Peyer's patch (tissue), 4 donors: ENCODE measurements around the gene ZC3H7A. TPM values are rescaled to one million over a fixed set of nuclear protein-coding genes. Genes with fewer than 3 reads are reported as not detected.

Source experiments
- DNase-seq, 3 donors: peaks; one replicate each; pipeline ENCODE4 v3.0.0-alpha.2; 2017 to 2019
- H3K27ac ChIP-seq, 4 donors: fragments of 200-600 bp; sonication (generic); one replicate each; pipeline ENCODE4 v1.5.1; 2016 to 2019
- H3K27me3 ChIP-seq, 2 donors: fragments of 200-600 bp; sonication (generic); one replicate each; pipeline ENCODE4 v1.5.1; 2019
- H3K36me3 ChIP-seq, 3 donors: fragments of 200-600 bp; sonication (generic); one replicate each; pipeline ENCODE4 v1.5.1; 2016 to 2019
- H3K4me1 ChIP-seq, 4 donors: fragments of 200-600 bp; sonication (generic); one replicate each; pipeline ENCODE4 v1.5.1; 2016 to 2019
- H3K4me3 ChIP-seq, 4 donors: fragments of 200-600 bp; sonication (generic); 1 replicate in 3 of 4; 2 replicates in 1 of 4; pipeline ENCODE4 v1.5.1; 2016 to 2019; ENCODE audit warnings: mild to moderate bottlenecking in 1 of 4
- H3K9me3 ChIP-seq, 4 donors: fragments of 200-600 bp; sonication (generic); one replicate each; pipeline ENCODE4 v1.5.1; 2016 to 2019; ENCODE audit warnings: mild to moderate bottlenecking in 1 of 4
- POLR2A ChIP-seq, 2 donors: fragments of 450-650 bp; IDR thresholded peaks; one replicate each; pipeline ENCODE4 v1.5.1; 2017; ENCODE audit warnings: antibody characterized with exemption in 2 of 2, mild to moderate bottlenecking in 2 of 2, moderate library complexity in 2 of 2
- small RNA-seq, 2 donors: library from RNA; depleted of rRNA; stranded (forward); fragments of <200 nt; gene quantifications; one replicate each; pipeline ENCODE3, GENCODE V24; 2016
- total RNA-seq, 4 donors: library from RNA; depleted of rRNA; stranded (reverse); fragments of >200 nt; gene quantifications; one replicate each; pipeline ENCODE4 v1.1.0, GENCODE V29; 2016
- TF ChIP-seq, protein P1 (sequence below), 6 experiments: fragments of 450-650 bp in 4 of 6; fragments of 200-600 bp in 2 of 6; sonication (generic) in 1 of 6; IDR thresholded peaks; one replicate each; pipeline ENCODE4 v1.5.1; 2017 to 2019; ENCODE audit warnings: antibody characterized with exemption in 6 of 6, mild to moderate bottlenecking in 3 of 6, moderate library complexity in 1 of 6

Gene ZC3H7A
- total RNA-seq, 4 donors from 2014 or later, result 54.9 to 122 (median 72.5) TPM

DNA sequence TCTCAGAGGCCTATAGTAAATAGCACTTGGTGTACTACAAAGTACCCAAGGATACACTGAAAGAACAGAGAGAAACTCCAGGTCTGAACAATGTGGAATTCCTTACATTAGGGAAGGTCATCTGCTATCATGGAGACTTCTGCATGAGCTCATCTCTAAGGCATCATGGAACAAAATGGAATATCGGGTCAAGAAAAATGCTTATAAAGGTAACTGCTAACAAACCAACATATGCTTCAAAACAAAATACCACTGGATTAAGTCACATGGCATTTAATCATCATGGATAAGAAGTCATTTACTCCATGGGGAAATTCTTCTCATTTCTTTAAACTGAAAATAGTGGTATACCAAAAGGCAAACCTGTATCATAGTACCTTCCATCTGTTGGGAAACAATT, 88.6 kb downstream of the ZC3H7A start:
- H3K4me1 ChIP-seq, result no peaks in the 10 kb centered on the region
- no peaks in the 10 kb centered on the region for H3K9me3 ChIP-seq
- no peaks in the 10 kb centered on the region for H3K27me3 ChIP-seq
- DNase-seq, result no peak
- H3K27ac ChIP-seq, result no peak overlapping the region
- TF ChIP-seq, protein P1, sequence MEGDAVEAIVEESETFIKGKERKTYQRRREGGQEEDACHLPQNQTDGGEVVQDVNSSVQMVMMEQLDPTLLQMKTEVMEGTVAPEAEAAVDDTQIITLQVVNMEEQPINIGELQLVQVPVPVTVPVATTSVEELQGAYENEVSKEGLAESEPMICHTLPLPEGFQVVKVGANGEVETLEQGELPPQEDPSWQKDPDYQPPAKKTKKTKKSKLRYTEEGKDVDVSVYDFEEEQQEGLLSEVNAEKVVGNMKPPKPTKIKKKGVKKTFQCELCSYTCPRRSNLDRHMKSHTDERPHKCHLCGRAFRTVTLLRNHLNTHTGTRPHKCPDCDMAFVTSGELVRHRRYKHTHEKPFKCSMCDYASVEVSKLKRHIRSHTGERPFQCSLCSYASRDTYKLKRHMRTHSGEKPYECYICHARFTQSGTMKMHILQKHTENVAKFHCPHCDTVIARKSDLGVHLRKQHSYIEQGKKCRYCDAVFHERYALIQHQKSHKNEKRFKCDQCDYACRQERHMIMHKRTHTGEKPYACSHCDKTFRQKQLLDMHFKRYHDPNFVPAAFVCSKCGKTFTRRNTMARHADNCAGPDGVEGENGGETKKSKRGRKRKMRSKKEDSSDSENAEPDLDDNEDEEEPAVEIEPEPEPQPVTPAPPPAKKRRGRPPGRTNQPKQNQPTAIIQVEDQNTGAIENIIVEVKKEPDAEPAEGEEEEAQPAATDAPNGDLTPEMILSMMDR (IDR thresholded peaks at IDR 0.05), result no peak
- no peak for TF ChIP-seq POLR2A (IDR thresholded peaks at IDR 0.05)
- no peak overlapping the region for H3K4me3 ChIP-seq
- H3K36me3 ChIP-seq, result peaks cover 0 to 60% (median 0%) of the 10 kb centered on the region in 3 donors

DNA sequence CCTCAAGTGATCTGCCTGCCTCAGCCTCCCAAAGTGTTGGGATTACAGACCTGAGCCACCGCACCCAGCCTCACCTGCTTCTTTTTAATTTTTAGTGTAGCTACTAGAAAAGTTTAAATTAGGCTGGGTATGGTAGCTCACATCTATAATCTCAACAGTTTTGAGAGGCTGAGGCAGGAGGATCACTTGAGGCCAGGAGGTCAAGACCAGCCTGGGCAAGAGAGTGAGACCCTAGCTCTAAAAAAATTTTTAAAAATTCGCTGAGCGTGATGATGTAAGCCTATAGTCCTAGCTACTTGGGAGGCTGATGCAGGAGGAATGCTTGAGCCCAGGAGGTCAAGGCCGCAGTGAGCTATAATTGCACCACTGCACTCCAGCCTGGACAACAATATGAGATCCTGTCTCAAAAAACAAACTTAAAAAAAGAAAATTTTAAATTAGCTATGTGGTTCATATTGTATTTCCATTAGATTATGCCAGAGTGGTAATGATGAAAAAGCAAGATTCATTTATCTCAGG, 89.3 kb downstream of the ZC3H7A start:
- no peaks in the 10 kb centered on the region for H3K4me1 ChIP-seq

DNA sequence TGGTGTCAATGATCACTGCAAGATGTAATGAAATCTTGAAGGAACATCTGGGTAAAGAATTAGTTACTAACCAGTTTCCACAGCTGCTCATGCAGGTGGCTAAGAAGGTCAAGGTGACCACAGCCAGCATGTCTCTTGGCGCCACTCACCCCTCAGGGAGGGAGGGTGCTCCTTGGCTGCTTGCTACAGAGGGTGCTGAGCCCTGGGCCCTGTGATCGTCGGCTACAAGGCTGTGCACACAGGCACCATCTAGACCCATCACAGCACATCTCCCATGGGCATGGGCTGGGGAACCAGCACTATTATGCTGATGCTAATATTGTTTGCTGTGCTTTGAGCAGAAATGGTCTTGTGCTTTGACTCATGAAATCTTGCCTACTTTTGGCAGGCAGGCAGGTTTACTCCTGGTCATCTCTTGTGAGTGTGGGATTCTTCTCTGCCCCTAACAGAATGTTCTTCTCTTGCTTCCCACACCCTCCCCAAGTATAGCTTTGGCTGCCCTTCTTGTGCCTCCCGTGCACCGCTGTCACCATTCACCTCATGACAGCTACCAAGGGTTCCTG, 90.8 kb downstream of the ZC3H7A start:
- Histone ChIP-seq H3K4me1 (no peaks in the 10 kb centered on the region), H3K4me3 (no peak overlapping the region), H3K9me3 (no peaks in the 10 kb centered on the region), H3K27me3 (no peaks in the 10 kb centered on the region), H3K27ac (no peak overlapping the region), H3K36me3 (peaks cover 0 to 47% (median 0%) of the 10 kb centered on the region in 3 donors)
- TF ChIP-seq, protein P1 (IDR thresholded peaks at IDR 0.05), result no peak
- no peak for TF ChIP-seq POLR2A (IDR thresholded peaks at IDR 0.05)
- no peak for DNase-seq

More for the DNA sequence above, 89.3 kb downstream of the ZC3H7A start:
- no peak for DNase-seq
- no peaks in the 10 kb centered on the region for H3K9me3 ChIP-seq
- no peaks in the 10 kb centered on the region for H3K27me3 ChIP-seq
- no peak overlapping the region for H3K27ac ChIP-seq
- H3K4me3 ChIP-seq, result no peak overlapping the region
- no peak for TF ChIP-seq POLR2A (IDR thresholded peaks at IDR 0.05)
- TF ChIP-seq, protein P1 (IDR thresholded peaks at IDR 0.05), result no peak
- peaks cover 0 to 53% (median 0%) of the 10 kb centered on the region in 3 donors for H3K36me3 ChIP-seq

DNA sequence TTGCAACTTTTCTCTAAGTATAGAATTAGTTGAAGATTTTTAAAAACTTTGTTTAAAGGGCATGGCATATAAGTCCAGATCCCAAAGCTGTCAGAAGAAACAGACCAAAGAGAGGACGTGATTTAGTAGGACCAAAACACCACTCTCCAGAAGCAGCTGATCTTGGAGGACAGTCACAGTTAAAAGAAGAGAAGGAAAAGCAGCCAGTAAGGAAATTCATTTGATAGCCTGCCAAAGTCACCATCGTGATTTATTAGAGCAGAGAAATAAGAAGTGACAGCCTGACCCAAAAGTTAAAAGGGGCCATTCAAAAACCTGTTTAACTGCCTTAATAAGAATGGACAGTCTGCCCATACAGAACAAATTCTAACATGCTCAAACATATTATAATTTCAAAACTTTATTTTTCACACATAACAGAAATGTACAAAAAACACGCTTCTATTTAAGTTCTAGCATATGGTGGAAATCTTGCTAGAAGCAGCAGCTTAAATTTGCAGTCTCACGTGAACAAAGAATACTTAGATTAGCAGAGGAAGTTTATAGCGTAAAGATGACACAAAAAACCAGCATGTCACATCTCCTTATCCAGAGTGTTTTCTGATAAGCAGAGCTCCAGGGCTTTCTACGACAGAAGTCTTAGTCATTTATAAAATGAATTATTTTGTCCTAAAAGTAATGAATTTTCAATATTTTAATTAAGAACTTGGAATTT, 91.6 kb downstream of the ZC3H7A start:
- Histone ChIP-seq H3K36me3 (peaks cover 0 to 44% (median 0%) of the 10 kb centered on the region in 3 donors), H3K27ac (no peak overlapping the region), H3K27me3 (no peaks in the 10 kb centered on the region), H3K4me1 (no peaks in the 10 kb centered on the region), H3K4me3 (no peak overlapping the region), H3K9me3 (no peaks in the 10 kb centered on the region)
- TF ChIP-seq, protein P1 (IDR thresholded peaks at IDR 0.05), result no peak
- no peak for TF ChIP-seq POLR2A (IDR thresholded peaks at IDR 0.05)
- DNase-seq, result no peak

Small RNAs within 50 kb of the gene (small RNA-seq; reads per million reads assigned to genes)
- gene RF00017, result 0 reads per million in 2 donors

Other genes with a start within 250 kb of the ZC3H7A start
- 10 to 100 TPM; 20.1 to 56.9 (median 32.3) TPM for gene LITAF, start 210.3 kb downstream of the ZC3H7A start, total RNA-seq
- 1 to 10 TPM; 4.2 to 5.0 (median 4.5) TPM for gene SNN, start 128.8 kb downstream of the ZC3H7A start, total RNA-seq
- 10 to 100 TPM; 69.3 to 89.4 (median 76.9) TPM for gene TXNDC11, start 54.4 kb downstream of the ZC3H7A start, total RNA-seq
- 10 to 100 TPM; 45.2 to 83.2 (median 54.3) TPM for gene RSL1D1, start 54.3 kb upstream of the ZC3H7A start, total RNA-seq
- gene GSPT1, start 118.7 kb upstream of the ZC3H7A start, total RNA-seq, result 10 to 100 TPM; 29.1 to 60.2 (median 36.0) TPM
- gene NPIPB2, start 144.8 kb upstream of the ZC3H7A start, total RNA-seq, result 10 to 100 TPM in 3 of 4 donors, 1 to 10 TPM in 1; 4.7 to 48.8 (median 16.7) TPM
- not detected for gene TNFRSF17, start 168.0 kb upstream of the ZC3H7A start, total RNA-seq
- gene SNX29, start 179.5 kb upstream of the ZC3H7A start, total RNA-seq, result 100 to 1,000 TPM in 1 of 4 donors, 10 to 100 TPM in 3; 12.0 to 106 (median 26.9) TPM